Fibroblast of the conjunctiva (primary cell): ENCODE results near the gene TRIM37.
"Not testable (repeated sequence)": the region's sequence is repeated elsewhere in the genome, so short reads cannot be mapped to it uniquely, and the experiment has no call there.

Source experiments
- DNase-seq: peaks from one replicate; pipeline ENCODE4 v3.0.0-alpha.2; 2010; ENCODE audit warnings: low read depth

Gene TRIM37, protein sequence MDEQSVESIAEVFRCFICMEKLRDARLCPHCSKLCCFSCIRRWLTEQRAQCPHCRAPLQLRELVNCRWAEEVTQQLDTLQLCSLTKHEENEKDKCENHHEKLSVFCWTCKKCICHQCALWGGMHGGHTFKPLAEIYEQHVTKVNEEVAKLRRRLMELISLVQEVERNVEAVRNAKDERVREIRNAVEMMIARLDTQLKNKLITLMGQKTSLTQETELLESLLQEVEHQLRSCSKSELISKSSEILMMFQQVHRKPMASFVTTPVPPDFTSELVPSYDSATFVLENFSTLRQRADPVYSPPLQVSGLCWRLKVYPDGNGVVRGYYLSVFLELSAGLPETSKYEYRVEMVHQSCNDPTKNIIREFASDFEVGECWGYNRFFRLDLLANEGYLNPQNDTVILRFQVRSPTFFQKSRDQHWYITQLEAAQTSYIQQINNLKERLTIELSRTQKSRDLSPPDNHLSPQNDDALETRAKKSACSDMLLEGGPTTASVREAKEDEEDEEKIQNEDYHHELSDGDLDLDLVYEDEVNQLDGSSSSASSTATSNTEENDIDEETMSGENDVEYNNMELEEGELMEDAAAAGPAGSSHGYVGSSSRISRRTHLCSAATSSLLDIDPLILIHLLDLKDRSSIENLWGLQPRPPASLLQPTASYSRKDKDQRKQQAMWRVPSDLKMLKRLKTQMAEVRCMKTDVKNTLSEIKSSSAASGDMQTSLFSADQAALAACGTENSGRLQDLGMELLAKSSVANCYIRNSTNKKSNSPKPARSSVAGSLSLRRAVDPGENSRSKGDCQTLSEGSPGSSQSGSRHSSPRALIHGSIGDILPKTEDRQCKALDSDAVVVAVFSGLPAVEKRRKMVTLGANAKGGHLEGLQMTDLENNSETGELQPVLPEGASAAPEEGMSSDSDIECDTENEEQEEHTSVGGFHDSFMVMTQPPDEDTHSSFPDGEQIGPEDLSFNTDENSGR

GRCh38 chr17:59106463-59107305 lies at the start of gene TRIM37:
TSS of gene TRIM37 (minus strand) at chr17:59106880. CDS start at chr17:59106461, 419 bp downstream.
- DNase-seq = peak; percentile 98

DNA sequence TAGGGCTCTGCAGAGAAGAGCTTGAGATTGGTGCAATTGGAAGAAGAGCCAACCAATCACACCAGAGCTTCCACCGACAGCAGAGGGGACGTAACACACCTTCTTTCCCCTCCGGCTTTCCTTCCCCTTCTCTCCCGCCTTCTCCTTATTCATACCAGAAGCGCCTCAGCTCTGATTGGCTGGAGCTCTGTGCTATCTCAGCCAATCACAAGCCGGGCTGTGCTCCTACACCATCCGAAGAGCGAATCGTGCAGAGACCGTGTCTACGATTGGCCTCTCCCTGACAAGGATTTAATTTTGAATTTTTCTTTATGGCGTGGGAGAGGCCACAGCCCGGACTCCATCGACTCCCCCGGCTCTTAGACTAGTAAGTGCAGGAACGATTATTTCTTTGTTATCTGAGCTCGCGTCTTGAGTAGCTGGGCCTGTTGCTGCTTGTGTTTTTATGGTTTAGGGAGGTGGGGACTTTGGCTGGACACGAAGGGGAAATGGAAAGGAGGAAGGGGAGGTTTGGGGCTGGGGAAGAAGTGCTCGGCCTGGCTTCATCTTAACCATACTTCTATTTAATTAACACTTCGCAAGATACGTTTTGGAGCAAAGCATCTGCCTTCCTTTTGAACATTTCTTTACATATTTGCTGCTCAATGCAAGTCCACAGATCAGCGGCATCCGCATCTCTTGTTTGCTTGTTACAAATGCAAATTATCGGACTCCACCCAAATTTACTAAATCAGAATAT lies 48.9 kb upstream of the TRIM37 start, which contains the start of gene PRR11:
PRR11 (plus strand) TSS at position 308 of the 739 bp plus-strand sequence. CDS start 14,007 bp downstream, outside the sequence.
- DNase-seq = peak; percentile 100

DNA sequence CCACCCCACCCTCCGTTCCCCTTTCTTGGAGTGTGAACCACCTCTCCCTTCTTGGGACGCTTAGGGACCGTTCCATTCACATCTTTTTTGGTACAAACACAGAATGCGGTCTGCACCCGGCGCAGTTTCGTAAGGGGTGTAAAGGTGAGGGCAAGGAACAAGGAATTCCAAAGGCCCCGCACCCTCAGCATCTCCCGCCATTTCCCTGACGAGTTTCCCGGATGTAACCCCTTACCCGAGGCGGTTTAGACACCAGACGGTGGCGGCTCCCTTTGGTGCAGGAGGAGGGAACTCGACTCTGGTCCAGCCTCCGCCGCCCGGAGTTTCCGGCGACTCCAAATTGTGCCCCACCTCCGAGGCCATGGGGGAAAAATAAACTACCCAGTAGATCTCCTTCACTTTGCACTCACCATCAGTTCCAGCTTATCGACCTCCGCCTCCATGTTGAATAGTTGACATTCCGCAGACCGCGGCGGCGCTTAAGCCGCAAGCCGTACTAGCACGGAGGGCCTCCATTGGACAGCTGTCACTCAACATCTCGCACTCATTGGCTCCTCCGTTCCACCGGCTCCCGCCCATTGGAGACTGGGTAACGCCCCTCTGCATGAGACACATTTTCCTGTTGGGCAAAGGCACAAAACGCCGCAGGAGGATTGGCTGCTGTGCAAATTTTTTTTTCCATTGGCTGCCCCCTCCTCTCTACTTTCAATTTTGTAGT lies 48.2 kb upstream of the TRIM37 start, which contains the start of gene SKA2:
SKA2 (minus strand) TSS at position 466 of the 718 bp plus-strand sequence; CDS start at position 443, 23 bp downstream.
- no peak for DNase-seq

GRCh38 chr17:59154292-59154720 lies 47.6 kb upstream of the TRIM37 start:
- no peak for DNase-seq

GRCh38 chr17:59152925-59153324 lies 46.2 kb upstream of the TRIM37 start:
- DNase-seq = no peak

GRCh38 chr17:59151591-59151990 lies 44.9 kb upstream of the TRIM37 start:
- DNase-seq = no peak

DNA sequence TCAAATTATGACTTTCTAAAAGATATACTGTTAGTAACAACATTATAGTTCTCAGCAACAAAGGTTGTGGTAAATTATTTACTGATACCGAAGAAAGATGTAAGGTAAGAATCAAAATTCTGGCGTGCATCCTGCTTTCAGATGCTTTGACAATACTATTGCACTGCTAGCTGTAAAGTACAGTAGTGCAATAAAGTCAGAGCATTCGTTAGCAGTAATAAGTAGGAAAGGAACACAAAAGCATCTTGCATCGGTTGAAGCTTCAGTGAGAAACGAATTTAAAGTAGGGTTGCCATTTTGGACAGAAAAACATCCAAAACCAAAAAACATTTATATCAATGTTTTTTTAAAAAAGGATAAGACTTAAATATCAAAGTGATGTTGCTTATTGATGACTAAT lies 44.3 kb upstream of the TRIM37 start:
- no peak for DNase-seq

DNA sequence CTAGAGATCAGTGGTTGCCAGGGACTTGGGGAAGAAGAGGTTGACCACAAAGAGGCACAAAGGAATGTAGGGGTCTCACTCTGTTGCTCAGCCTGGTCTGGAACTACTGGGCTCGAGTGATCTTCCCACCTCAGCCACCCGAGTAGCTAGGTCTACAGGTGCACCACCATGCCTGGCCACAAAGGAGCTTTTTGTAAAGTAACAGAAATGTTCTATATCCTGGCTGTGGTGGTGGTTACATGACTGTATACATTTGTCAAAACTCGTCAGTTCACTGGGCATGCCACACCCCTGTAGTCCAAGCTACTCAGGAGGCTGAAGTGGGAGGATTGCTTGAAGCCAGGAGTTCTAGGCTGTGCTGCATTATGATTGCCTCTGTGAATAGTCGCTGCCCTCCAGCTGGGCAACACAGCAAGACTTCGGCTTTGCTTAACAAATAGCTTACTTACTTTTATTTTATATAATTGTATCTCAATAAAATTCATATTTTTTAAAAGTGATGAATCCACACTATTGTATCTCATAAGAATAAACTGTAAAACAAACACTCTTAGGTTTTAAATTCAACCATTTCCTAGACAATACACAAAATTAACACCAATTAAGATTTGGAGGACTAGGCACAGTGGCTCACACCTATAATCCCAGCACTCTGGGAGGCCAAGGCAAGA lies 43.3 kb upstream of the TRIM37 start:
- DNase-seq = no peak

DNA sequence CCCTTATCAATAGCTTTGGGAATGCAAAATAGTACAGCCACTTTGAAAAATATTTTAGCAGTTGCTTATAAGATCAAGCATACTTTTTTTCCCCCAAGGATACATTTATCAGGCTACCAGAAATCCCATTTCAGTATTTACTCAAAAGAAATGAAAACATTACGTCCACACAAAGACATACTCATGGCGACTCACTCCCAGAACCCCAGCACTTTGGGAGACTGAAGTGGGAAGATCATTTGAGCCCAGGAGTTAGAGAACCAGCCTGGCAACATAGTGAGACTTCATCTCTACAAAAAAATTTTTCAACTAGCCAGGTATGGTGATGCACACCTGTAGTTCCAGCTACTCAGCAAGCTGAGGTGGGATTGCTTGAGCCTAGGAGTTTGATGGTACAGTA lies 42.4 kb upstream of the TRIM37 start:
- no peak for DNase-seq

- DNase-seq = no peak
These were observed 39.0 kb upstream of the TRIM37 start for GRCh38 chr17:59145571-59146096.

DNA sequence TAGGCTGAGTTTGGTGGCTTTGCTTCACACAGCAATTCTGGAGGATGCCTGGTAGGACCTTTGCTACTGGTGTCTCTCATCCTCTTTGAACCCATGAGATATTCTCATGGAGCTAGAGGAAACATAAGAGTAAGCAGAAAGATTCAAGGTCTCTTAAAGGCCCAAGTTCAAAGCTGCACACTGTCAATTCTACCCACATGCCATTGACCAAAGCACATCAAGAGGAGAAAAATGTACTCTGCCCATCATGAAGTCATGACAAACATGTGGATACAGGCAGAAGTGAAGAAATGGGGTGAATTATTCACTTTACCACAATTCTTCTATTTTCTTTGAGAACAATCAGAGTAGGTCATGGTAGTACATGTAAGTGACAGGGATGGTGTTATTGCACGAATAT lies 35.2 kb upstream of the TRIM37 start:
- no peak for DNase-seq

DNA sequence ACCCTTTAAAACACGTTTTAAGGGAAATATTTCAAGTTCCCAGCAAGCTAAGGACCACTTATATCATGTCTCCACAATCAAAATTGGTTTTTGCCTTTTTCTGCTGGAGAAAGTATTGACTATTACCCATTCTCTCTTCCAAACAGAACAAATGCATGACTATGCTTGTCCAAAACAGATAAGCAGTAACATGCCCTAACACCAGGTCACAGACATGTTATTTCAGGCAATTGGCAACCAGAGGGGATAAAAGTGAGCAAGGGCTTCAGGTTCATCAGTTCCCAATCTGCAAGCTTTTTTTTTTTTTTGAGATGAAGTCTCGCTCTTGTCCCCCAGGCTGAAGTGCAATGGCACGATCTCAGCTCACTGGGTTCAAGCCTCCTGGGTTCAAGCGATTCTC lies 33.3 kb upstream of the TRIM37 start:
- no peak for DNase-seq

DNA sequence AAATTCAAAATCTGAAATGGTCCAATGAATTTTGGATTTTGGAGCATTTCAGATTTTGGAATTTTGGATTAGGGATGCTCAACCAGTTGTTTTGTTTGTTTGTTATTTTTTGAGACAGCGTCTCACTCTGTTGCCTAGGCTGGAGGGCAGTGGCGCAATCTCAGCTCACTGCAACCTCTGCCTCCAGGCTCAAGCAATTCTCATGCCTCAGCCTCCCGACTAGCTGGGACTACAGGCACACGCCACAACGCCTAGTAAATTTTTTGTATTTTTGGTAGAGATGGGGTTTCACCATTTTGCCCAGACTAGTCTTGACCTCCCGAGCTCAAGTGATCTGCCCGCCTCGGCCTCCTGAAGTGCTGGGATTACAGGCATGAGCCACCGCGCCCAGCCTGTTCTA lies 31.7 kb upstream of the TRIM37 start:
- DNase-seq = not testable (repeated sequence)

- no peak for DNase-seq
These were observed 24.5 kb upstream of the TRIM37 start for GRCh38 chr17:59131131-59131530.

DNA sequence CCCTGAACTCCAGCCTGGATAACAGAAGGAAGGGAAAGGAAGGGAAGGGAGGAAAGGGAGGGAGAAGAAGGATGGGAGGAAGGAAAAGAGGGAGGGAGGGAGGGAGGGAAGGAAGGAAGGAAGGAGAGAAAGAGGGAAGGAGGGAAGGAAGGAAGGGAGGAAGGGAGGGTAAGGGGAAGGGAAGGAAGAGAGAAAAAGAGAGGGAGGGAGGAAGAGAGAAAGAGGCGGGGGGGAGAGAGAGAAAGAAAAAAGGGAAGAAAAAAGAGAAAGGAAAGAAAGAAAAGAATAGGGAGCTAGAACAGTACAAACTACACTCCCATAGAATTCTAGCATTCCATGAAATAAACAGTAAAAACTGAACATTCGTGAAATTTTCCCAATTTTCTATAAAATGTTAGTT lies 23.1 kb upstream of the TRIM37 start:
- no peak for DNase-seq

GRCh38 chr17:59126809-59127417 lies 20.2 kb upstream of the TRIM37 start:
- DNase-seq = no peak

- DNase-seq = no peak
These were observed 18.0 kb upstream of the TRIM37 start for GRCh38 chr17:59124665-59125064.

DNA sequence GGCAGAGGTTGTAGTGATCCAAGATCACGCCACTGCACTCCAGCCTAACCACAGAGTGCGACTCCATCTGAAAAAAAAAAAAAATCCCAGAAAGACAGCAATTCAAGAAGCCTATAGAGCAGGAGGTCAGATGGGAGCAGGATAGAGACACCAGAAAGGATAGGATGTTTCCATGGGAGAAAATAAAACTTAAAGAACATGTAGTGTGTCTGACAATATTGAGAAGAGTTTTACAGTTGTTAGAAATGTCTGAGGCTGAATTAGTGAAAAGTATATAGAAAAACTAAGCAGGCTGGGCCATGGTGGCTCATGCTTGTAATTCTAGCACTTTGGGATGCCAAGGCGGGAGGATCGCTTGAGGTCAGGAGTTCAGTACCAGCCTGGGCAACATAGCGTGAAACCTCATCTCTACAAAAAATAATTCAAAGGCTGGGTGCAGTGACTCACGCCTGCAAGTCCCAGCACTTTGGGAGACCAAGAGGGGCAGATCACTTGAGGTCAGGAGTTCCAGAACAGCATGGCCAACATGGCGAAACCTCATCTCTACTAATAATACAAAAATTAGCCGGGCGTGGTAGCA lies 15.3 kb upstream of the TRIM37 start:
- DNase-seq = no peak

GRCh38 chr17:59115474-59115873 lies 8.8 kb upstream of the TRIM37 start:
- DNase-seq = no peak
